HG02943 (cell line): ENCODE results near the gene HAT1.

Experiments used
- ATAC-seq: cut with Tn5 transposase; IDR thresholded peaks from one replicate; pipeline ENCODE4 v1.9.1; 2021; ENCODE audit warnings: mild to moderate bottlenecking, low read depth, moderate library complexity; ENCODE audit not compliant: unreplicated experiment

Gene HAT1

GRCh38 chr2:171913517-171913916, 8.7 kb upstream of the HAT1 start:
- no peak for ATAC-seq

- no peak for ATAC-seq
Measured at GRCh38 chr2:171919453-171919852, 2.8 kb upstream of the HAT1 start.

DNA sequence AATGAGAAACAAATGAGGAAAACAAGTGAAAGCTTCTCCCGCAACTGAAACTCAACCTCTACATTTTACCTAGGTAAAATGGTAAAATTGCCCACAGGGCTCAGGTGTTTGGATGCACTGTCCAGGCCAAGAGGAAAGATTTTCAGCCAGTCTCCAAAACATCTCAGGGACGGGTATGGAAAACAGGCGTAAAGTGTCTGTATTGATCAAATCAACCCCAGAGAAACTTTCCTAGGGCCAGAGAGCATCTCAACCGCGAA, 361 bp upstream of the HAT1 start:
- peak; percentile 9 for ATAC-seq

DNA sequence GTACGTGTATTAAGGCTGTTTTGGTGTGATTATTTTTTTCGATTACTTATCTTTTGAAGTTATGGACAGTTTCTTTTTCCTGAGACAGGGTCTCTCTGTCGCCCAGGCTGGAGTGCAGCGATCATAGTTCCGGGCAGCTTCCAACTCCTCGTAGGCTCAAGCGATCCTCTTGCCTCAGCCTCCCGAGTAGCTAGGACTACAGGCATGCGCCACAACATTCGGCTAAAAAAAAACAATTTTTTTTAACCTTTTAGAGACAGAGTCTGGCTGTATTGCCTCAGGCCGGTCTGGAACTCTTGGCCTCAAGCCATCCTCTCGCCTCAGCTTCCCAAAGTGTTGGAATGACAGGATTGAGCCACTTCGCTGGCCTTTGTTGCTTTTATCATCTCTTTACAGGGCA, 945 bp downstream of the HAT1 start:
- ATAC-seq: no peak

GRCh38 chr2:171924170-171924942, 2.1 kb downstream of the HAT1 start:
- no peak for ATAC-seq

- no peak for ATAC-seq
Measured at GRCh38 chr2:171930385-171930784, 8.1 kb downstream of the HAT1 start.

DNA sequence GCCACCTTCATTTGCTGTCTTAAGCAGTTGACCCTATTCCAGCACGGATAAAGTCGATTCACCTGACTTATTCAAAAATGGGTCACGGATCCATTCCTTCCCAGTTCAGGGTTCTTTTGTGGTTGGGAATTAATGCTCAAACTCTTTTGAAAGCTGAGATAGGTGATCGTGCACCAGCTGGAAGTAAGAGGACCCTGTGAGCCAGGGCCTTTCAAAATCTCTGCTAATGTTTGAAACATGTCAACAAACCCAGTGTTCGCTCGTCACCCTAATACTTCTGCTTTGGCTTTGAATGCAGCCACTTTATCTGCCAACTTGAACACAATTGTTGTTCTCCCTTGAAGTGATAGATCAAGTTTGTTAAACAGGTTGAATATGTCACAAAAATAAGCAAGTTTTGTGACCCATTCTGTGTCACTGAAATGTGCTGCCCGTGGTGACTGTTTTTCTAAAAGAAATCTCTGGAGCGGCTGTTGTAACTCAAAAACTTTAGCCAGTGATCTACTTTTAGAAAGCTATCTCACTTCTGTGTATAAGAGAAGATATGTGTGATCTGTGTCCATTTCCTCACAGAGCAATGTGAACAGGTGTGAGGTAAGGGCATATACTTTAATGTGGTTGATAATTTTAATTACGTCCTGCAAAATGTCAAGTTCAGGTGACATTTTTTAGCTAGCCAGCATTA, 16.9 kb downstream of the HAT1 start:
- no peak for ATAC-seq

DNA sequence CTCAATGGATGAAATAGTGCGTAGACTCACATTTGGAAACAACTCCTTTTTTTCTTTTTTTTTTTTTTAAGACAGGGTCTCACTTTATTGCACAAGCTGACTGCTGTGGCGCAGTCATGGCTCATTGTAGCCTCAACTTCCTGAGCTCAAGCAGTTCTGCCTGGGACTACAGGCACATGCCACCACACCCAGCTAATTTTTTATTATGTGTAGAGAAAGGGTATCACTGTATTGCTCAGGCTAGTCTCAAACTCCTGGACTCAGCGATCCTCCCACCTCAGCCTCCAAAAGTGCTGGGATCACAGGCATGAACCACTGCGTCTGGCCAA, 17.4 kb downstream of the HAT1 start:
- ATAC-seq: no peak

DNA sequence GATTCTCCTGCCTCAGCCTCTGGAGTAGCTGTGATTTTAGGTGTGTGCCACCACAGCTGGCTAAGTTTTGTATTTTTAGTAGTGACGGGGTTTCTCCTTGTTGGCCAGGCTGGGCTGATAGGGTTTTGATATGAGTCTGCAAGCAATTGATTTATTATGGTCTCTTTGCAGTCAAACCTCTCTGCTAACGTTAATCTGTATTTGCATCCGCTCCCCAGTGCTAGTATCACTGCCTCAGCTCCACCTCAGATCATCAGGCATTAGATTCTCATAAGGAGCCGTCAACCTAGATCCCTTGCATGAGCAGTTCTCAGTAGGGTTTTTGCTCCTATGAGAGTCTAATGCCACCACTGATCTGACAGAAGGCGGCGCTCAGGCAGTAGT, 19.0 kb downstream of the HAT1 start:
- ATAC-seq: no peak

DNA sequence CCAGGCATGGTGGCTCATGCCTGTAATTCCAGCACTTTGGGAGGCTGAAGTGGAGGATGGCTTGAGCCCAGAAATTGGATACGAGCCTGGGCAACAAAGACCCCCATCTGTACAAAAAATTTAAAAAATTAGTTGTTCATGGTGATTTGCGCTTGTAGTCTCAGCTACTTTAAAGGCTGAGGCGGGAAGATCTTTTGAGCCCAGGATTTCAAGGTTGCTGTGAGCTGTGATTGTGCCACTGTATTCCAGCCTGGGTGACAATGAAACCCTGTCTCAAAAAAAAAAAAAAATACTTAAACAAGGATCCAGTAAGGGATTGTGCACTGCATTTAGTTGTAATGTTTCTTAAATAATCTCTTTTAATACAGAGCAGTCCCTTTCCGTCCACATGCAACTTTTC, 21.6 kb downstream of the HAT1 start:
- ATAC-seq: no peak

GRCh38 chr2:171952276-171952675, 30.0 kb downstream of the HAT1 start:
- no peak for ATAC-seq

GRCh38 chr2:171952748-171953147, 30.5 kb downstream of the HAT1 start:
- ATAC-seq: no peak

GRCh38 chr2:171956135-171956825, 34.0 kb downstream of the HAT1 start:
- no peak for ATAC-seq

GRCh38 chr2:171957061-171957460, 34.8 kb downstream of the HAT1 start:
- ATAC-seq: no peak

DNA sequence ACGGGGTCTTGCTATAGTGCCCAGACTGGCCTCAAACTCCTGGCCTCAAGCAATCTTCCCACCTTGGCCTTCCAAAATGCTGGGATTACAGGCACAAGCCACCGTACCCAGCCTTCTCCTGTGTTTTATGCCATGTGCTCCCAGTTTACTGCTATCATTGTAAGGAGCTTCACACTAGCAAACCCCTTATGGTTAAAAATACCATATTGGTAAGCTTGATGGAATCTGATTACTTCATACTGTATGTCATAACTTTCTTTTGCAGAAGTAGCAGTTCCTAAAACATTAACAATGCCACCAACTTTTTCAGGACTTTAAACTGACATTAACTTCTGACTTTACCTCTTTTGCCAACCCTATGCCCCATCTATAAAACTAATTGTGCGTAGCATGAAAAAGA, 36.2 kb downstream of the HAT1 start:
- ATAC-seq: no peak

DNA sequence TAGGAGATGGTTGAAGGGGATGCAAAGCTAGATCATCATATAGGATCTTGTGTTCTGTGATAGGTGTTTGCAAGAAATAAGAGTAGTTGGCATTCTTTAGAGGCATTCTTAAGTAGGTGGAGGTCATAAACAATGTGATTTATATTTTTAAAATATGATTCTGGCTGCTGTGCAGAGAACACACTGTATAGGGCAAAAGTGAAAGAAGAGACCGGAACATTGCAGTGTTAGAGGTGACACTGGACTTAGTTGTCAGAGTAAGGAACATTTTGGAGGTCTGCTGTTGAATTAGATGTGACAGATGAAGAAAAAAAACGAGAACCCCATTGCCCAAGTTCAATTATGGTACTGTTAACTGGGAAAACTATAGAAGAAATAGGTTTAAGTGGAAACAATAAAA, 37.7 kb downstream of the HAT1 start:
- ATAC-seq: no peak

GRCh38 chr2:171960570-171960969, 38.3 kb downstream of the HAT1 start:
- no peak for ATAC-seq

- ATAC-seq: no peak
Measured at GRCh38 chr2:171963198-171963597, 40.9 kb downstream of the HAT1 start.

- ATAC-seq: no peak
Measured at GRCh38 chr2:171964308-171964707, 42.0 kb downstream of the HAT1 start.

- ATAC-seq: no peak
Measured at GRCh38 chr2:171965238-171965637, 43.0 kb downstream of the HAT1 start.

GRCh38 chr2:171965661-171966060, 43.4 kb downstream of the HAT1 start:
- no peak for ATAC-seq

DNA sequence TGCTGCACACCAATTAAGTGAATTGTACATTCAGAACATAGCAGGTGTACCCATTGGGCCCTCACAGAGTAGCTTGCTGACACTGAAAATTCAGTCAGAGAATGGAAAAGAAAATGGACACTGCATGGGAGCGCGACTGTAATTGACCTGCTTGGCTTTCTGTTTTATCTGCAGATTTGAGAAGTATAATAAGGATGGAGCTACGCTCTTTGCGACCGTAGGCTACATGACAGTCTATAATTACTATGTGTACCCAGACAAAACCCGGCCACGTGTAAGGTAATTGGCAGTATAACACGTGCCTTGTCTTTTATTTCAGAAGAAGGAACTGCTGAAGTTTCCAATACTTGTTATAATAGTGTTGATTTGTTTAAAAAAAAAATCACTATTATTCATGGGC, 44.0 kb downstream of the HAT1 start:
- no peak for ATAC-seq
